GM19328 (cell line): Measurements from ENCODE around the gene DBF4B.
"Not testable (repeated sequence)": the region's sequence is repeated elsewhere in the genome, so short reads cannot be mapped to it uniquely, and the experiment has no call there.

Source experiments
- ATAC-seq: cut with Tn5 transposase; IDR thresholded peaks from one replicate; pipeline ENCODE4 v1.9.1; 2021; ENCODE audit warnings: mild to moderate bottlenecking, moderate library complexity; ENCODE audit not compliant: unreplicated experiment

Gene DBF4B, protein sequence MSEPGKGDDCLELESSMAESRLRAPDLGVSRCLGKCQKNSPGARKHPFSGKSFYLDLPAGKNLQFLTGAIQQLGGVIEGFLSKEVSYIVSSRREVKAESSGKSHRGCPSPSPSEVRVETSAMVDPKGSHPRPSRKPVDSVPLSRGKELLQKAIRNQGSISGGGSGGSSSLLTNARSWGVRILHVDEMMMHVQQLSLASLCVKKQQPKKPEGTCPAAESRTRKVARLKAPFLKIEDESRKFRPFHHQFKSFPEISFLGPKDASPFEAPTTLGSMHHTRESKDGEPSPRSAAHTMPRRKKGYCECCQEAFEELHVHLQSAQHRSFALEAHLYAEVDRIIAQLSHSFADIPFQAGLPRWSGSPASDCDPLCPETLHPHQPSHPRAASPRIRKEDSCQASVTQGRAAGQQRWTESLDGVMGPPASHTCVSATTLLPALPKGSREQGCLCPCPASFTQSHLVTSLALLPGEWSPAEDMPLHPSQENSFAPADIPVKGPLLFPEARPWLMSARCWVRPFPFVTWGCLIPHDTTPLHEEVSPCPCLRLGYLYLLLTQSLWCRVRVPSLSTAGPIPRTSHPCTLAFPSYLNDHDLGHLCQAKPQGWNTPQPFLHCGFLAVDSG

GRCh38 chr17:44708401-44709263 lies at the start of gene DBF4B:
Gene DBF4B (plus strand): TSS chr17:44708665. CDS start chr17:44708821, 156 bp downstream.
- no peak for ATAC-seq

DNA sequence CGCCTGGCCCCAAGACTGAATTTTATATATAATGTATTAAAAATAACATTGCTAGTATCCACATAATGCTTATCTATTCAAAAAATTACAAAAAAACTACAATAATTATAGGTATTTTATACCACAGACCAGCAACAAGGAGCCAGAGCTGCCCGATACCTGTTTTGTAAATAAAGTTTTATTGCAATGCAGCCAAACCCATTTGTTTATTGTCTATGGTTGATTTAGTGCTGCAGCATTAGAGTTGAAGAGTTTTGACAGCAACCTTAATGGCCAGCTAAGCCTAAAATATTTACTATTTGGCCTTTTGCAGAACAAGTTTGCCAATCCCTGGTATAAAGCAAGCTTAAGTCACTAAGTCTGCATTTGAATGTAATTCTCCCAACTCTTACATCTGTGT lies 46.6 kb upstream of the DBF4B start:
- no peak for ATAC-seq

- no peak for ATAC-seq
Measured at GRCh38 chr17:44663095-44663494, 45.4 kb upstream of the DBF4B start.

DNA sequence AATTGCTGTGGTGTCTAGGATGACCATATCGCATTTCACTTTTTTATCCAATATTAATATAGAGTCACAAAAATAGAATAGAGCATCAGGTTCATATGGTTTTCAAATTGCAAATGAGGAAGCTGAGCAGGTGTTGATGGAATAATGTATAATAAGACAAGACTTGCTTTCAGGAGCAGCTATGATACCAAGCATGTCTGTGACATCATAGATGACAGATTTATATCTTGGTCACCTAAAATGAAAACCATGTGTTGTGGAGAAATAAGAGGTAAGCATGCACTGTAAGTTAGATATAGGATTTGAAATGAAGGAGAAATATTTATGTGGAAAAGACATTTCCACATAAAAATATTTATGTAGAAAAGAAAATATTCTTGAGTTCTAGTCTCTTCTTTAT lies 43.6 kb upstream of the DBF4B start:
- ATAC-seq = no peak

DNA sequence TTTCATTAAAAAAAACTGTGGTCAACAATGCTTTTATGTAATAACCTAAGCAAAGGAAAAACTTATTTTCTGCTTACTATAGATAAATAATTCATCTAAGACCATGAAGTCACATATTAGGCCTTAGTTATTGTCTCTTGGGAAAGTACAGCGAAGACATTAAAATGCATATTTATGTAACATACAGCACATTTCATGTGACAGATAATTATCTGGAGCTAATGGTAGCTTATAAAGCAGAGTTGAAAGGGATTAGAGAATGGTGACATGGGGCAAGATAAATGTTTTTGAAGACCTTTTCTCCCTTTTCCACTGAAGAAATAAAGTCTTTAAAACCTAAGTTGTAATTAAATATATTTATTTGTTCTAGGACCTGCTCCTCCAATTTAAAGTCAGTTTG lies 42.5 kb upstream of the DBF4B start:
- ATAC-seq = no peak

GRCh38 chr17:44672479-44673093 lies 35.9 kb upstream of the DBF4B start:
- no peak for ATAC-seq

DNA sequence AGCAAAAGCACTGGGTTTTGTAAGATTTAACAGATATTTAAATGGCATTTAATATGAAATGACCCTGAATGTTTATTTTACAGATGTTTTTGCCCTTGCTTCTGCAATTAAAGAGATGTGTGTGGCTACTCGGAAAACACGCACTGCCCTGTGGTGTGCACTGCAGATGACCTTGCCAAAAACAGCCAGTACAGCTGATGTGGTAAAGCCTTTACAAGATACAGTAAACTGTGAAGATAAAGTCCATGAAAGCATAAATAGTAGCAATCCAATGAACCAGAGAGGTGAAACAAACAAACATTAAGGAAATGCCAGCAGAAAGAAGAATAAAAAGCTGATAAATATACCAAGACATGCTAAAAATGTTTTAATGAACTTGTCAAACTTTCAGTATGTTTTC lies 34.6 kb upstream of the DBF4B start:
- ATAC-seq = no peak

DNA sequence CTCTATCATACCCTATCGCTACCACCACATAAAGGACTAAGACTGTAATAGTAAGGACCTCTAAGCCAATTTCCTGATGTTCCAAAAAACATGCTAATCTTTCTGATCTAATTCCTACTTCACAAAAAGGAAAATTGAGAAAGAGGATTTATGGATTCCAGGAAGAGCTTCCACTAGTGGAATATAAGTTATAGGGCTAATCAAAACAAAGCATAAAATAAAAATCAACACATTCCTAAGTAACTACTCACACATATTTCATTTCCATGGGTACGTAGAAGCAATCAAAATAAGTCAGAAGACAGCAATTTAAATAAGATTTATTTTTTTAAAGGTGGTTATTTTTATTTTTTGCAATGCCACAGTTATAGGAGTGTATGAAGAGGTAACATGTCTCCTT lies 31.3 kb upstream of the DBF4B start:
- no peak for ATAC-seq

GRCh38 chr17:44683303-44683702 lies 25.2 kb upstream of the DBF4B start:
- not testable (repeated sequence) for ATAC-seq

GRCh38 chr17:44687756-44688155 lies 20.7 kb upstream of the DBF4B start:
- ATAC-seq = no peak

GRCh38 chr17:44688200-44688599 lies 20.3 kb upstream of the DBF4B start:
- ATAC-seq = no peak

- ATAC-seq = no peak
Measured at GRCh38 chr17:44688675-44689476, 19.6 kb upstream of the DBF4B start.

GRCh38 chr17:44689477-44690217 lies 18.8 kb upstream of the DBF4B start, which contains the start of gene CCDC43:
Gene CCDC43 (minus strand): TSS chr17:44689776. CDS start chr17:44689753, 23 bp downstream.
- peak; percentile 74 for ATAC-seq

DNA sequence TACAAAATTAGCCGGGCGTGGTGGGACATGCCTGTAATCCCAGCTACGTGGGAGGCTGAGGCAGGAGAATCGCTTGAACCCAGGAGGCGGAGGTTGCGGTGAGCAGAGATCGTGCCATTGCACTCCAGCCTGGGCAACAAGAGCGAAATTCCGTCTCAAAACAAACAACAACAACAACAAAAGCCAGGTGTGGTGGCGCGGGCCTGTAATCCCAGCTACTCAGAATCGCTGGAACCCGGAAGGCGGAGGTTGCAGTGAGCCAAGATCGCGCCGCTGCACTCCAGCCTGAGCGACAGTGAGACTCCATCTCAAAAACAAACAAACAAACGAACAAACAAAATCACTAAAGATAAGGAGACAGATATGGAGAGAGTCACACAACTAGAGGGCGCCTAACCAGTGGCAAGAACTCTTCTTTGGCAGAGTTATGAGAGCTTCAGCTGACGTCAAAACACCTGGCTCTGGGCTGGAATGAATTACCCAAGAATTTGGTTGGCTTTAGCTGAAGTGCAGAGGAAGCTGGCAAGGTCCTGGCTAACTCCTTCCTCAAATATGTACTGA lies 17.6 kb upstream of the DBF4B start:
- ATAC-seq = not testable (repeated sequence)

GRCh38 chr17:44693609-44694008 lies 14.9 kb upstream of the DBF4B start:
- ATAC-seq = no peak

GRCh38 chr17:44700288-44700687 lies 8.2 kb upstream of the DBF4B start:
- not testable (repeated sequence) for ATAC-seq

GRCh38 chr17:44707755-44708400 lies 587 bp upstream of the DBF4B start:
- ATAC-seq = no peak

GRCh38 chr17:44719444-44719843 lies 11.0 kb downstream of the DBF4B start:
- ATAC-seq = no peak

GRCh38 chr17:44722254-44722653 lies 13.8 kb downstream of the DBF4B start:
- ATAC-seq = no peak
